Measurements from ENCODE around the gene SET.

SET gene

GRCh38 chr9:128702445-128702948 lies 13.5 kb downstream of the SET start, which contains the start of gene PKN3:
PKN3 (plus strand) TSS chr9:128702503; CDS start chr9:128702916, 413 bp downstream.
- no peaks in the 10 kb centered on the region for H3K9me3 Mint-ChIP-seq
- H3K27ac Mint-ChIP-seq = peak within 1 kb of the TSS; percentile 48
- H3K27me3 Mint-ChIP-seq (ENCODE audit: low read depth, poor library complexity) = peaks cover 3% of the 10 kb centered on the region
- H3K4me3 Mint-ChIP-seq = peak within 1 kb of the TSS; percentile 87
- peak; percentile 98 for DNase-seq
- H3K4me1 Mint-ChIP-seq = peaks cover 12% of the 10 kb centered on the region
- peaks cover 3% of the 10 kb centered on the region for H3K36me3 Mint-ChIP-seq (ENCODE audit: low read depth)
- TF ChIP-seq CTCF (IDR thresholded peaks at IDR 0.05) = peak; percentile 91

GRCh38 chr9:128702949-128703615 lies 14.1 kb downstream of the SET start:
- no peaks in the 10 kb centered on the region for H3K9me3 Mint-ChIP-seq
- H3K36me3 Mint-ChIP-seq (ENCODE audit: low read depth) = no peaks in the 10 kb centered on the region
- H3K27me3 Mint-ChIP-seq (ENCODE audit: low read depth, poor library complexity) = peaks cover 3% of the 10 kb centered on the region
- peak overlapping the region; percentile 48 for H3K27ac Mint-ChIP-seq
- peak overlapping the region; percentile 87 for H3K4me3 Mint-ChIP-seq
- DNase-seq = peak; percentile 59
- H3K4me1 Mint-ChIP-seq = peaks cover 12% of the 10 kb centered on the region
- TF ChIP-seq CTCF (IDR thresholded peaks at IDR 0.05) = no peak

GRCh38 chr9:128703616-128704355 lies 14.8 kb downstream of the SET start:
- Mint-ChIP-seq H3K9me3 (no peaks in the 10 kb centered on the region), H3K27me3 (ENCODE audit: low read depth, poor library complexity) (peaks cover 3% of the 10 kb centered on the region), H3K27ac (no peak overlapping the region), H3K4me3 (peak overlapping the region; percentile 87), H3K36me3 (ENCODE audit: low read depth) (no peaks in the 10 kb centered on the region), H3K4me1 (peaks cover 12% of the 10 kb centered on the region)
- no peak for TF ChIP-seq CTCF (IDR thresholded peaks at IDR 0.05)
- no peak for DNase-seq

- no peak for DNase-seq
- no peaks in the 10 kb centered on the region for H3K9me3 Mint-ChIP-seq
- no peak for TF ChIP-seq CTCF (IDR thresholded peaks at IDR 0.05)
- H3K36me3 Mint-ChIP-seq (ENCODE audit: low read depth) = no peaks in the 10 kb centered on the region
- H3K4me3 Mint-ChIP-seq = peak overlapping the region; percentile 87
- H3K4me1 Mint-ChIP-seq = peaks cover 12% of the 10 kb centered on the region
- H3K27me3 Mint-ChIP-seq (ENCODE audit: low read depth, poor library complexity) = peaks cover 3% of the 10 kb centered on the region
- no peak overlapping the region for H3K27ac Mint-ChIP-seq
Measured at GRCh38 chr9:128704356-128704670, 15.3 kb downstream of the SET start.

- H3K4me1 Mint-ChIP-seq = peaks cover 12% of the 10 kb centered on the region
- H3K27ac Mint-ChIP-seq = no peak overlapping the region
- no peak for TF ChIP-seq CTCF (IDR thresholded peaks at IDR 0.05)
- H3K4me3 Mint-ChIP-seq = no peak overlapping the region
- H3K36me3 Mint-ChIP-seq (ENCODE audit: low read depth) = peaks cover 5% of the 10 kb centered on the region
- H3K27me3 Mint-ChIP-seq (ENCODE audit: low read depth, poor library complexity) = peaks cover 3% of the 10 kb centered on the region
- no peaks in the 10 kb centered on the region for H3K9me3 Mint-ChIP-seq
- DNase-seq = no peak
Measured at GRCh38 chr9:128705051-128705965, 16.3 kb downstream of the SET start.
